Measurements from ENCODE around the gene SHC2.

SHC2 gene

GRCh38 chr19:367561-367960 is 93.3 kb downstream of the SHC2 start:
- Mint-ChIP-seq H3K27ac (no peak overlapping the region), H3K27me3 (peaks cover 43% of the 10 kb centered on the region)

GRCh38 chr19:366951-367350 is 93.9 kb downstream of the SHC2 start:
- Mint-ChIP-seq H3K27ac (no peak overlapping the region), H3K4me1 (no peaks in the 10 kb centered on the region), H3K27me3 (peaks cover 37% of the 10 kb centered on the region), H3K36me3 (no peaks in the 10 kb centered on the region), H3K9me3 (no peaks in the 10 kb centered on the region), H3K4me3 (no peak overlapping the region)
- ATAC-seq = no peak

More at GRCh38 chr19:367561-367960, 93.3 kb downstream of the SHC2 start:
- Mint-ChIP-seq H3K9me3 (no peaks in the 10 kb centered on the region), H3K4me1 (no peaks in the 10 kb centered on the region), H3K36me3 (no peaks in the 10 kb centered on the region), H3K4me3 (no peak overlapping the region)
- no peak for ATAC-seq
